Keratinocyte (primary cell): ENCODE results near the gene DISC1. TPM values are rescaled to one million over a fixed set of nuclear protein-coding genes. Genes with fewer than 3 reads are reported as not detected.
A peak's percentile ranks its signal among the peaks of the same experiment; 100 is the strongest.

Experiments used
- DNase-seq: peaks from one replicate; pipeline ENCODE4 v3.0.0-alpha.2; 2011; ENCODE audit warnings: low read depth, missing footprints, low spot score
- FAIRE-seq: peaks from 2 replicates; lab custom pipeline; 2011; peaks lifted over from hg19 to GRCh38; lab: Jason Lieb, UNC
- H2AFZ ChIP-seq: 2 replicates; pipeline ENCODE4 v1.6.0; 2012; ENCODE audit warnings: low read length, control low read depth, inconsistent platforms; ENCODE audit not compliant: control insufficient read depth
- H3K27ac ChIP-seq: 2 replicates; pipeline ENCODE4 v1.5.1; 2011; ENCODE audit warnings: low read length; ENCODE audit not compliant: control insufficient read depth, insufficient read depth
- H3K27me3 ChIP-seq: 3 replicates; pipeline ENCODE4 v1.6.0; 2011; ENCODE audit warnings: low read length; ENCODE audit not compliant: control insufficient read depth, insufficient read depth; ENCODE audit errors: extremely low read depth
- H3K36me3 ChIP-seq, 2 experiments: 2 replicates in 1 of 2; 3 replicates in 1 of 2; pipeline ENCODE4 v1.5.1; 2011; ENCODE audit warnings: low read length in 2 of 2, mild to moderate bottlenecking in 1 of 2; ENCODE audit not compliant: control insufficient read depth in 2 of 2, insufficient read depth in 2 of 2; ENCODE audit errors: extremely low read depth in 1 of 2
- H3K4me1 ChIP-seq: 3 replicates; pipeline ENCODE4 v1.5.1; 2011; ENCODE audit warnings: low read length; ENCODE audit not compliant: control insufficient read depth, insufficient read depth; ENCODE audit errors: extremely low read depth
- H3K4me2 ChIP-seq: 3 replicates; pipeline ENCODE4 v1.6.0; 2011; ENCODE audit warnings: low read depth, low read length; ENCODE audit not compliant: control insufficient read depth, insufficient read depth; ENCODE audit errors: extremely low read depth
- H3K4me3 ChIP-seq, 3 experiments: fragments of 200-600 bp in 1 of 3; sonication (generic) in 1 of 3; 2 replicates in 2 of 3; 3 replicates in 1 of 3; pipeline ENCODE4 v1.5.1; 2011 to 2016; ENCODE audit warnings: low read length in 3 of 3, mild to moderate bottlenecking in 3 of 3, control low read depth in 2 of 3, inconsistent platforms in 1 of 3, low read depth in 1 of 3, mixed read lengths in 1 of 3, mixed run types in 1 of 3, moderate library complexity in 1 of 3; ENCODE audit not compliant: control insufficient read depth in 2 of 3, insufficient read depth in 2 of 3; ENCODE audit errors: extremely low read depth in 1 of 3
- H3K79me2 ChIP-seq: 2 replicates; pipeline ENCODE4 v1.6.0; 2012; ENCODE audit warnings: low read length; ENCODE audit not compliant: control insufficient read depth, insufficient read depth
- H3K9ac ChIP-seq: 3 replicates; pipeline ENCODE4 v1.6.0; 2011; ENCODE audit warnings: low read length; ENCODE audit not compliant: control insufficient read depth, insufficient read depth; ENCODE audit errors: extremely low read depth
- H3K9me1 ChIP-seq: 3 replicates; pipeline ENCODE4 v1.6.0; 2011; ENCODE audit warnings: low read length; ENCODE audit not compliant: control insufficient read depth, insufficient read depth; ENCODE audit errors: extremely low read depth
- H3K9me3 ChIP-seq: 2 replicates; pipeline ENCODE4 v1.5.1; 2012; ENCODE audit warnings: low read depth, low read length; ENCODE audit not compliant: control insufficient read depth
- H4K20me1 ChIP-seq: 3 replicates; pipeline ENCODE4 v1.6.0; 2011; ENCODE audit warnings: low read length; ENCODE audit not compliant: control insufficient read depth, insufficient read depth; ENCODE audit errors: extremely low read depth
- EZH2 ChIP-seq: IDR thresholded peaks from one replicate; pipeline ENCODE4 v1.6.1; 2012; ENCODE audit warnings: inconsistent platforms, mild to moderate bottlenecking, low read length, moderate library complexity
- dilution Hi-C: fragments of 300-500 bp; cut with MboI; formaldehyde crosslinking; loops from one replicate; pipeline ENCODE4 v1.7.0; 2020; ENCODE audit warnings: low sequenced_read_pairs; ENCODE audit not compliant: extremely low pct_ligation_motif_present
- polyA plus RNA-seq, 5 experiments: library from polyadenylated mRNA; depleted of rRNA in 3 of 5; stranded (reverse) in 3 of 5; stranded (forward) in 1 of 5; unstranded in 1 of 5; fragments of >200 nt; gene quantifications; 1 replicate in 1 of 5; 2 replicates in 3 of 5; 3 replicates in 1 of 5; pipeline versions ENCODE4 v1.2.1 to v1.2.3, GENCODE V29; 2011 to 2012; ENCODE audit warnings: missing spikeins in 2 of 5, low read depth in 1 of 5, low replicate concordance in 1 of 5
- TF ChIP-seq, protein P1 (sequence below), 3 experiments: IDR thresholded peaks in 1 of 3; conservative IDR thresholded peaks in 1 of 3; optimal IDR thresholded peaks in 1 of 3; 2 replicates in 2 of 3; 3 replicates in 1 of 3; pipeline versions ENCODE3 to v1.5.1; 2011; ENCODE audit warnings: low read length in 3 of 3, mild to moderate bottlenecking in 3 of 3, moderate library complexity in 2 of 3, control low read depth in 1 of 3, inconsistent platforms in 1 of 3; ENCODE audit not compliant: insufficient read depth in 2 of 3; ENCODE audit errors: extremely low read depth in 1 of 3

DISC1 gene
- polyA plus RNA-seq, 1 donor (not counting 4 experiments of a cell fraction or from before 2014, with no cell fraction given) = 0.47 TPM

DNA sequence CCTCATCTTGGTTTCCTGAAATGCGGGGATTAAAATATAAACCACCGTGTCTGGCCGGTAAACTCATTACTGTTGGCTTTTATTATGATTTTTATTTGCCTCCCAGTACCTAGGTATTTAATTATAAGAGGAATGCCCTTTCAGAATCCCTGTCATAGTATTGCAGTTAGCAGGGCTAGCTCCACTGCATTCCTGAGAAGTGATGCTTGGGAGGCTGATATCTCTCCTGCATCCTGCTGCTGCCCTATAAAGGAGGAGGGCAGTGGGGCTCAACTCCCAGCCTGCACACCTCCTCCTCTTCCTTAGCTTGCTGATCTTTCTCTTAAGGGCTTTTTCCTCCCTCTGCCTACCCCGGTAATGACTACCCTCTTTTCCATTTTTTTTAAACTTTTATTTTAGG, 19.9 kb upstream of the DISC1 start:
- dilution Hi-C loops = no loop called here
- H3K36me3 ChIP-seq = no peaks in the 10 kb centered on the region
- no peak overlapping the region for H3K27ac ChIP-seq
- H3K79me2 ChIP-seq = no peaks in the 10 kb centered on the region
- no peak overlapping the region for H3K9ac ChIP-seq
- H2AFZ ChIP-seq = no peak overlapping the region
- no peaks in the 10 kb centered on the region for H3K9me3 ChIP-seq
- no peaks in the 10 kb centered on the region for H4K20me1 ChIP-seq
- no peaks in the 10 kb centered on the region for H3K27me3 ChIP-seq
- FAIRE-seq (peak; percentile 9), DNase-seq (no peak)
- no peak overlapping the region for H3K4me3 ChIP-seq
- H3K4me1 ChIP-seq = peaks cover 3% of the 10 kb centered on the region
- TF ChIP-seq EZH2 = no peak
- TF ChIP-seq, protein P1, sequence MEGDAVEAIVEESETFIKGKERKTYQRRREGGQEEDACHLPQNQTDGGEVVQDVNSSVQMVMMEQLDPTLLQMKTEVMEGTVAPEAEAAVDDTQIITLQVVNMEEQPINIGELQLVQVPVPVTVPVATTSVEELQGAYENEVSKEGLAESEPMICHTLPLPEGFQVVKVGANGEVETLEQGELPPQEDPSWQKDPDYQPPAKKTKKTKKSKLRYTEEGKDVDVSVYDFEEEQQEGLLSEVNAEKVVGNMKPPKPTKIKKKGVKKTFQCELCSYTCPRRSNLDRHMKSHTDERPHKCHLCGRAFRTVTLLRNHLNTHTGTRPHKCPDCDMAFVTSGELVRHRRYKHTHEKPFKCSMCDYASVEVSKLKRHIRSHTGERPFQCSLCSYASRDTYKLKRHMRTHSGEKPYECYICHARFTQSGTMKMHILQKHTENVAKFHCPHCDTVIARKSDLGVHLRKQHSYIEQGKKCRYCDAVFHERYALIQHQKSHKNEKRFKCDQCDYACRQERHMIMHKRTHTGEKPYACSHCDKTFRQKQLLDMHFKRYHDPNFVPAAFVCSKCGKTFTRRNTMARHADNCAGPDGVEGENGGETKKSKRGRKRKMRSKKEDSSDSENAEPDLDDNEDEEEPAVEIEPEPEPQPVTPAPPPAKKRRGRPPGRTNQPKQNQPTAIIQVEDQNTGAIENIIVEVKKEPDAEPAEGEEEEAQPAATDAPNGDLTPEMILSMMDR (optimal IDR thresholded peaks at IDR 0.05 in 1 of 3, IDR thresholded peaks at IDR 0.05 in 1 of 3, conservative IDR thresholded peaks at IDR 0.05 in 1 of 3; ENCODE audit: extremely low read depth in 1 of 3, insufficient read depth in 2 of 3, low read length in 3 of 3) = no peak
- H3K9me1 ChIP-seq = no peaks in the 10 kb centered on the region
- H3K4me2 ChIP-seq = no peak overlapping the region

DNA sequence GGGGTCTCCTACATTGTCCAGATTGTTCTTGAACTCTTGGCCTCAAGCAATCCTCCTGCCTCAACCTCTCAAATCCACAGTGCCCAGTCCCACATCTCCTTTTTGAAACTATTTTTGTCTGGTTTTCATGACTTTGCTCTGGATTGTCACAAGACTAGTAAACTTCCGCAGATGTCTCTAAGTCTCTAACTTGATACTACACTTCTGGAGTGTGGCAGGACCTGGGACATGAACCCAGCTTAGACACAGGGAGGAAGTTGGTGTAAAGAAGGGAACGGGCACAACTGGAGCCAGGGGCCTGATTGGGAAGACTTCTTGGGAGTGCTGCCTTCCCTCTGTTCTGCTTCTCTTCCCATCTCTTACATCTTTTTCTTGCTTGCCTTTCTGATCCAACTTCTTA, 16.2 kb upstream of the DISC1 start:
- DNase-seq (no peak), FAIRE-seq (no peak)
- Histone ChIP-seq H3K4me2 (no peak overlapping the region), H3K4me1 (no peaks in the 10 kb centered on the region), H2AFZ (no peak overlapping the region), H3K27me3 (no peaks in the 10 kb centered on the region), H3K79me2 (no peaks in the 10 kb centered on the region), H3K9me1 (no peaks in the 10 kb centered on the region), H3K27ac (no peak overlapping the region), H4K20me1 (no peaks in the 10 kb centered on the region), H3K9ac (no peak overlapping the region), H3K36me3 (no peaks in the 10 kb centered on the region), H3K9me3 (no peaks in the 10 kb centered on the region), H3K4me3 (no peak overlapping the region)
- TF ChIP-seq EZH2 = no peak
- TF ChIP-seq, protein P1 (optimal IDR thresholded peaks at IDR 0.05 in 1 of 3, IDR thresholded peaks at IDR 0.05 in 1 of 3, conservative IDR thresholded peaks at IDR 0.05 in 1 of 3; ENCODE audit: extremely low read depth in 1 of 3, insufficient read depth in 2 of 3, low read length in 3 of 3) = no peak
- dilution Hi-C loops = no loop called here
